ENCODE results near the gene IRF2BP2. TPM values are rescaled to one million over a fixed set of nuclear protein-coding genes. Genes with fewer than 3 reads are reported as not detected.

Gene IRF2BP2
- total and polyA plus RNA-seq, 2 of the 13 experiments (the other 11 are each of a cell fraction or from before 2014, with no cell fraction given) = 140 to 147 TPM

- TF ChIP-seq SMAD1 (CRISPR knock-in tag; IDR thresholded peaks at IDR 0.05; ENCODE audit: borderline replicate concordance, low read depth) = peak; percentile 82; the same call in 1 of the 2 replicates
- no peak for TF ChIP-seq JUND (CRISPR knock-in tag; IDR thresholded peaks at IDR 0.05)
- TF ChIP-seq CHD4 (IDR thresholded peaks at IDR 0.05; ENCODE audit: borderline replicate concordance, low read length) = no peak
- peak; percentile 76 for TF ChIP-seq TBX2 (CRISPR knock-in tag; IDR thresholded peaks at IDR 0.05; ENCODE audit: borderline replicate concordance)
- 0 out of 2 replicates have a peak, but pooled peaks have one; percentile 68 for TF ChIP-seq DNMT3B (CRISPR knock-in tag; conservative IDR thresholded peaks at IDR 0.05)
- TF ChIP-seq TCF7 (IDR thresholded peaks at IDR 0.05; ENCODE audit: low read depth) = peak; percentile 79
- TF ChIP-seq ZNF614 (CRISPR knock-in tag; IDR thresholded peaks at IDR 0.05; ENCODE audit: borderline replicate concordance) = 0 out of 2 replicates have a peak, but pooled peaks have one; percentile 75
- TF ChIP-seq HES4 (CRISPR knock-in tag; IDR thresholded peaks at IDR 0.05; ENCODE audit: borderline replicate concordance) = peak; percentile 65; the same call in 1 of the 2 replicates
- TF ChIP-seq TFAP4 (IDR thresholded peaks at IDR 0.05; ENCODE audit: borderline replicate concordance, low read depth) = peak; percentile 38; the same call in 1 of the 2 replicates
- peak; percentile 95 for TF ChIP-seq ZBTB38 (CRISPR knock-in tag; IDR thresholded peaks at IDR 0.05)
- peak; percentile 67; the same call in 1 of the 2 replicates for TF ChIP-seq ELK4 (CRISPR knock-in tag; IDR thresholded peaks at IDR 0.05; ENCODE audit: borderline replicate concordance)
- no peak for TF ChIP-seq NFE2L2 (IDR thresholded peaks at IDR 0.05; ENCODE audit: low read length)
- 0 out of 2 replicates have a peak, but pooled peaks have one; percentile 51 for TF ChIP-seq ZNF567 (CRISPR knock-in tag; IDR thresholded peaks at IDR 0.05; ENCODE audit: borderline replicate concordance)
- no peak for TF ChIP-seq BRF2 (CRISPR knock-in tag; IDR thresholded peaks at IDR 0.05)
- peak; percentile 68; the same call in 1 of the 2 replicates for TF ChIP-seq ZNF777 (CRISPR knock-in tag; IDR thresholded peaks at IDR 0.05)
- TF ChIP-seq ATF7 (IDR thresholded peaks at IDR 0.05) = no peak
- 0 out of 2 replicates have a peak, but pooled peaks have one; percentile 66 for TF ChIP-seq ATF7 (CRISPR knock-in tag; IDR thresholded peaks at IDR 0.05)
- no peak for TF ChIP-seq ZNF34 (CRISPR knock-in tag; IDR thresholded peaks at IDR 0.05; ENCODE audit: borderline replicate concordance)
- peak; percentile 73; the same call in 1 of the 2 replicates for TF ChIP-seq ZNF274 (CRISPR knock-in tag; IDR thresholded peaks at IDR 0.05)
- TF ChIP-seq EZH2 (conservative IDR thresholded peaks at IDR 0.05; ENCODE audit: low read depth, low read length) = no peak
- TF ChIP-seq ZBTB20 (CRISPR knock-in tag; IDR thresholded peaks at IDR 0.05; ENCODE audit: borderline replicate concordance, low read depth) = peak; percentile 60; the same call in 1 of the 2 replicates
- peak; percentile 86 for TF ChIP-seq SPEN (CRISPR knock-in tag; IDR thresholded peaks at IDR 0.05; ENCODE audit: low read depth)
- peak; percentile 89 for TF ChIP-seq SALL2 (CRISPR knock-in tag; IDR thresholded peaks at IDR 0.05)
- TF ChIP-seq GABPA (IDR thresholded peaks at IDR 0.05; ENCODE audit: low read depth, low read length) = peak; percentile 60
- TF ChIP-seq GABPA (CRISPR knock-in tag; IDR thresholded peaks at IDR 0.05; ENCODE audit: low read depth) = no peak; the same call in 1 of the 2 replicates
- 0 out of 2 replicates have a peak, but pooled peaks have one; percentile 27 for TF ChIP-seq ZNF775 (CRISPR knock-in tag; IDR thresholded peaks at IDR 0.05; ENCODE audit: borderline replicate concordance)
Observed at GRCh38 chr1:234599617-234600417, 10.2 kb downstream of the IRF2BP2 start (continued).

All from HepG2 (cell line).